Measurements from ENCODE around the gene HS6ST1. TPM values are rescaled to one million over a fixed set of nuclear protein-coding genes. Genes with fewer than 3 reads are reported as not detected.

The HS6ST1 gene
- total RNA-seq, 1 donor from 2014 or later, result 31.1 TPM

Small RNAs within 50 kb of the gene (small RNA-seq; reads per million reads assigned to genes)
- gene RF00019, result not detected

Other genes with a start within 250 kb of the HS6ST1 start
- 48.2 and 56.3 TPM in 2 replicates for gene UGGT1, start 227.7 kb downstream of the HS6ST1 start, total RNA-seq (ENCODE audit: low replicate concordance)

All from neural progenitor cell (in vitro differentiated cells).